ENCODE measurements around the gene MEAK7. TPM values are rescaled to one million over a fixed set of nuclear protein-coding genes. Genes with fewer than 3 reads are reported as not detected.

The MEAK7 gene
- total RNA-seq, 1 experiment from 2014 or later, result 62.3 TPM

GRCh38 chr16:84532291-84532724 lies 27.8 kb upstream of the MEAK7 start:
- H3K4me1 Mint-ChIP-seq (ENCODE audit: insufficient read depth, unreplicated experiment), result peaks cover 19% of the 10 kb centered on the region
- intact Hi-C loops (cut with micrococcal nuclease), result no loop called here
- H3K4me3 Mint-ChIP-seq (ENCODE audit: unreplicated experiment), result peak overlapping the region; percentile 30
- TF ChIP-seq CTCF (IDR thresholded peaks at IDR 0.05; ENCODE audit: unreplicated experiment), result no peak
- peak overlapping the region; percentile 83 for H3K27ac Mint-ChIP-seq (ENCODE audit: low read depth, unreplicated experiment)
- ChIA-PET POLR2A (interaction anchor here (0.7 to 1.6 kb wide), 3 partner anchors 17 to 87 kb away, joined by 3 to 6 read pairs (median 4); partner anchors contain the start of gene MEAK7), CTCF (interaction anchor here (0.6 to 1.6 kb wide), 7 partner anchors 8 to 1188 kb away, joined by 3 to 5 read pairs (median 3); no protein-coding TSS in a partner anchor)
- BruUV-seq (replicated peaks), result no TSS peak
- DNase-seq (ENCODE audit: unreplicated experiment), result peak; percentile 88
- H3K36me3 Mint-ChIP-seq (ENCODE audit: insufficient read depth, unreplicated experiment), result no peaks in the 10 kb centered on the region
- no peaks in the 10 kb centered on the region for H3K27me3 Mint-ChIP-seq (ENCODE audit: insufficient read depth, unreplicated experiment)
- peaks cover 10% of the 10 kb centered on the region for H3K9me3 Mint-ChIP-seq (ENCODE audit: unreplicated experiment)

GRCh38 chr16:84531671-84532111 lies 27.2 kb upstream of the MEAK7 start:
- Mint-ChIP-seq H3K27me3 (ENCODE audit: insufficient read depth, unreplicated experiment) (no peaks in the 10 kb centered on the region), H3K4me1 (ENCODE audit: insufficient read depth, unreplicated experiment) (peaks cover 19% of the 10 kb centered on the region), H3K9me3 (ENCODE audit: unreplicated experiment) (peaks cover 10% of the 10 kb centered on the region), H3K4me3 (ENCODE audit: unreplicated experiment) (peak overlapping the region; percentile 30), H3K27ac (ENCODE audit: low read depth, unreplicated experiment) (peak overlapping the region; percentile 83), H3K36me3 (ENCODE audit: insufficient read depth, unreplicated experiment) (no peaks in the 10 kb centered on the region)
- BruUV-seq (replicated peaks), result no TSS peak
- intact Hi-C loops (cut with micrococcal nuclease), result no loop called here
- peak; percentile 19 for DNase-seq (ENCODE audit: unreplicated experiment)
- ChIA-PET POLR2A (interaction anchor here (0.7 to 1.6 kb wide), 3 partner anchors 16 to 87 kb away, joined by 3 to 6 read pairs (median 4); partner anchors contain the start of gene MEAK7), CTCF (interaction anchor here (1.3 to 1.6 kb wide), 2 partner anchors 88 to 91 kb away, joined by 5 read pairs; no protein-coding TSS in a partner anchor)
- no peak for TF ChIP-seq CTCF (IDR thresholded peaks at IDR 0.05; ENCODE audit: unreplicated experiment)

GRCh38 chr16:84530590-84530989 lies 26.1 kb upstream of the MEAK7 start:
- no peak for TF ChIP-seq CTCF (IDR thresholded peaks at IDR 0.05; ENCODE audit: unreplicated experiment)
- Mint-ChIP-seq H3K4me3 (ENCODE audit: unreplicated experiment) (no peak overlapping the region), H3K36me3 (ENCODE audit: insufficient read depth, unreplicated experiment) (no peaks in the 10 kb centered on the region), H3K27me3 (ENCODE audit: insufficient read depth, unreplicated experiment) (no peaks in the 10 kb centered on the region), H3K4me1 (ENCODE audit: insufficient read depth, unreplicated experiment) (peaks cover 19% of the 10 kb centered on the region), H3K27ac (ENCODE audit: low read depth, unreplicated experiment) (no peak overlapping the region), H3K9me3 (ENCODE audit: unreplicated experiment) (peaks cover 10% of the 10 kb centered on the region)
- no TSS peak for BruUV-seq (replicated peaks)
- intact Hi-C loops (cut with micrococcal nuclease), result no loop called here
- POLR2A ChIA-PET, result interaction anchor here (1.2 kb wide), 1 partner anchor 9 kb away, joined by 8 read pairs; no protein-coding TSS in a partner anchor
- CTCF ChIA-PET, result interaction anchor here (0.7 to 1.4 kb wide), 2 partner anchors 196 to 857 kb away, joined by 3 read pairs; no protein-coding TSS in a partner anchor
- DNase-seq (ENCODE audit: unreplicated experiment), result no peak

GRCh38 chr16:84529607-84530006 lies 25.1 kb upstream of the MEAK7 start:
- ChIA-PET POLR2A (interaction anchor here (0.6 kb wide), 1 partner anchor 189 kb away, joined by 3 read pairs; no protein-coding TSS in a partner anchor), CTCF (interaction anchor here (0.6 to 1.4 kb wide), 6 partner anchors 19 to 197 kb away, joined by 3 to 8 read pairs (median 3); no protein-coding TSS in a partner anchor)
- TF ChIP-seq CTCF (IDR thresholded peaks at IDR 0.05; ENCODE audit: unreplicated experiment), result no peak
- Mint-ChIP-seq H3K36me3 (ENCODE audit: insufficient read depth, unreplicated experiment) (no peaks in the 10 kb centered on the region), H3K4me3 (ENCODE audit: unreplicated experiment) (no peak overlapping the region), H3K27me3 (ENCODE audit: insufficient read depth, unreplicated experiment) (no peaks in the 10 kb centered on the region), H3K27ac (ENCODE audit: low read depth, unreplicated experiment) (no peak overlapping the region), H3K4me1 (ENCODE audit: insufficient read depth, unreplicated experiment) (peaks cover 19% of the 10 kb centered on the region), H3K9me3 (ENCODE audit: unreplicated experiment) (peaks cover 10% of the 10 kb centered on the region)
- no TSS peak for BruUV-seq (replicated peaks)
- intact Hi-C loops (cut with micrococcal nuclease), result no loop called here
- no peak for DNase-seq (ENCODE audit: unreplicated experiment)

Data from MCF 10A (cell line).